NCI-H82 treated with DMSO at 0.1 percent for 48 hours (cell line): Measurements from ENCODE around the gene SLC1A1.
"Not testable (repeated sequence)": the region's sequence is repeated elsewhere in the genome, so short reads cannot be mapped to it uniquely, and the experiment has no call there.

ENCODE experiments used
- DNase-seq: peaks from one replicate; lab custom pipeline; 2025; ENCODE audit not compliant: unreplicated experiment; lab: John Stamatoyannopoulos, UW

Gene SLC1A1

GRCh38 chr9:4540425-4540824 lies 50.2 kb downstream of the SLC1A1 start:
- DNase-seq: no peak

GRCh38 chr9:4541281-4541680 lies 51.0 kb downstream of the SLC1A1 start:
- DNase-seq: no peak

DNA sequence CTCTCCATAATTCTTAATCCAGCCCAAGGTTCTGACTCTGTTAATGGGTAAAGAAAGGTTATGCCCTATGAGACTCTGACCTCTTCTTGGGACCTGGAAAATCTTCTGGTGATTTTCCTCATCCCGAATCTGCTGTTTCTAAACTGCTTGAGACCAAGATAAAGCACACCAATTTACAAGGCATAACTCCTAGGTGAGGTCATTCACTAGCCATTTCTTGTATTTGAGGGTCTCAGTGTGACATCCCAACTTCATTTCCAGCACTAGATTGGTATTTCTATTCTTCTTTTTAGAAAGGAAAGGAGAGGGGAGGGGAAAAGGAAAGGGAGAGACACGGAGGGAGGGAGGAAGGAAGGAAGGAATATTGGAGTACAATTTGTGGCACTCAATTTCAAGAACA lies 51.6 kb downstream of the SLC1A1 start:
- no peak for DNase-seq

DNA sequence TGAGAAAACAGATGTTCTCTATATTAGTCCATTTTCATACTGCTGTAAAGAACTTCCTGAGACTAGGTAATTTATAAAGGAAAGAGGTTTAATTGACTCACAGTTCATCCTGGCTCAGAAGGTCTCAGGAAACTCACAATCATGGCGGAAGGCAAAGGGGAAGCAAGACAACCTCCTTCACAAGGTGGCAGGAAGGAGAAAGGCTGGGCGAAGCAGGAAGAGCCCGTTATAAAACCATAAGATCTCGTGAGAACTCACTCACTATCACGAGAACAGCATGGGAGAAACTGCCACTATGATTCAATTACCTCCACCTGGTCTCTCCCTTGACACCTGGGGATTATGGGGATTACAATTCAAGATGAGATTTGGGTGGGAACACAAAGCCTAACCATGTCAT lies 54.4 kb downstream of the SLC1A1 start:
- not testable (repeated sequence) for DNase-seq

DNA sequence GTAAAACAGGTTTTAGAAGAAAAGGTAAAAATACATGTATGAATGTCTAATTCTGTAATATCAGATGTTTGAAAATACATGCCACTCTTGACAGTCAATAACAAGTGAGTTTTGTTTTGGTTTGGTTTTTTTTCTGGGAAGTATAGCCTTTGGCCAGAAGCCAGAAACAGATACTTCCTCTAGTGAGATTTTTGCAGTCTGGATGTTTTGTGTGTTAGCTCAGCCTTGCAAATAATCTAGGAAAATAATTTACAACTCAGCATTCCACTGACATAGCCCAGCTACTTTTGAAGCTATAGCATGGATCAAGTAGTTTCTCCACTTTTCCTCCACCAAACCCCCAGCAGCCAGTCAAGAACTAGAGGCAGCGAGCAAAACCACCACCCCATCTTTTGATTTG lies 56.7 kb downstream of the SLC1A1 start:
- DNase-seq: no peak

- DNase-seq: no peak
Observed at GRCh38 chr9:4548811-4549725, 58.8 kb downstream of the SLC1A1 start.

DNA sequence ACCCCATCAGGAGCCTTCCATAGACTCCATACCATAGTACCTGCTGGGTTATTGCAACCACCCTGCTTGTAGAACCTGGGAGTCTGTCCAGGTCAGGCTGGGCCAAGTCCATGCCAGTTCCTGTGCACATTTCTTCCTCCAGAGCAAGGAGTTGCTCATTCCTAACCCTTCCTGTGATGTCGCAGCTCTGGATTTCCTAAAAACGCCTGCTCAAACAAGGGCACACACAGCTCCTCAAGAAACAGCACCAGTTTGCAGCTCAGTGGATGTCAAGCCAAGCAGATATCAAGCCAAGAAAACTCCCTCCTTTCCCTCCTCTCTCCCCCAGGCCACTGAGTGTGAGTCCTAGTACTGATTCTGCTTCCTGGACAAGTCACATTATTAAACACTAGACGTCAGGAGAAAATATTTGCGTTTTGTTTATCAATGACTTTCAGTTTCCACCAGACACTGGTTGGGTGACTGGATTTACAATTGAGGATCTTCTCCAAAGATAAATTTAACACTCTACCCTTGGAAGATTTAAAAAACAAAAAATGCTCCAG lies 59.6 kb downstream of the SLC1A1 start:
- no peak for DNase-seq

- no peak for DNase-seq
Observed at GRCh38 chr9:4550777-4551484, 60.7 kb downstream of the SLC1A1 start.

GRCh38 chr9:4553951-4554381 lies 63.7 kb downstream of the SLC1A1 start:
- no peak for DNase-seq

DNA sequence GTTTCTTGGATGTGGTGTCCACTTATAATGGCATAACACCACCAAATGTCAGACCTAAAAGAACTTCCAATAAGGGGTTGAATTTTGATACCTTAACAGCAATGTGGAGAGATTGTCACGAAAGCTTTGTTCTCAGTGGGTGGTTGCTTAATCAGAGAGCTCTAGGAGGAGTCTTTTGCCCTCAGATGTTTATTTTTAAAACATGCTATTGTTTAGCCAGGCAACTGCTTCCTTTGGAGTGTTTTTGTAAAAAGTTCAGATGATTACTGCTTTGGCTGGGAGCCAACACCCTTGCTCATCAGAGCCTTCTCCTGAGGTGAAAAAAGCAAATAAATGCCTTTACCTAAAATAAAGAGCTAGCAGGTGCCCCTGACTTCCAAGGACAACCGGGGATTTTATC lies 65.0 kb downstream of the SLC1A1 start:
- DNase-seq: no peak

DNA sequence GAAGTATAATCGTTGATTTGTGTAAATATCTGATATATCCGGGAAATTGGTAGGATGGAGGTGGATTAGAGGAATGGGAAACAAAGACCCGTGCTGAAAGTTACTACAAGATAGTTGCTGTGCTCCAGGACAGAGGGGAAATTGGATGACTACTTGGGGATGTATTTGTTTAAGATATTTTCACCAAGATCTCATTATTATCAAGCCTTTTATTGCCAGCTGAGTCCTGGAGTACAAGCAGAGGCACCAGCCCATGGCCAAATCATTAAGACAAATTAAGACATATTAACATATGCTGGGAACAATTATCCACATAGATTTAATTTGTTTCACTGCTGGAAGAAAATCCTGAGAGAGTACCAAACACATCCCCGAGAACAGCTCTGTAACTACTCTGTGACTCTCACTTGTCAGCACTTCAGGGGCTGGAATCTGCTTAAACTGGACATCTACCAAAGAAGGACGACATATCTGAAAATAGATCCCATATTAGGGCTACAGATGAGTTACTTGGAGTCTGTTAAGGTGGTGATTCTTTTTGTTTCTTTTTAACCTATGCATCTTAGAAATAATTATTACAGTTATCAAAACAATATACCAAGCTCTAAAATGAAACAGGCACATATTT lies 68.2 kb downstream of the SLC1A1 start:
- no peak for DNase-seq

GRCh38 chr9:4559261-4560182 lies 69.3 kb downstream of the SLC1A1 start:
- no peak for DNase-seq

- DNase-seq: no peak
Observed at GRCh38 chr9:4563105-4563504, 72.8 kb downstream of the SLC1A1 start.

- no peak for DNase-seq
Observed at GRCh38 chr9:4566806-4567205, 76.5 kb downstream of the SLC1A1 start.

GRCh38 chr9:4567601-4568000 lies 77.3 kb downstream of the SLC1A1 start:
- no peak for DNase-seq

DNA sequence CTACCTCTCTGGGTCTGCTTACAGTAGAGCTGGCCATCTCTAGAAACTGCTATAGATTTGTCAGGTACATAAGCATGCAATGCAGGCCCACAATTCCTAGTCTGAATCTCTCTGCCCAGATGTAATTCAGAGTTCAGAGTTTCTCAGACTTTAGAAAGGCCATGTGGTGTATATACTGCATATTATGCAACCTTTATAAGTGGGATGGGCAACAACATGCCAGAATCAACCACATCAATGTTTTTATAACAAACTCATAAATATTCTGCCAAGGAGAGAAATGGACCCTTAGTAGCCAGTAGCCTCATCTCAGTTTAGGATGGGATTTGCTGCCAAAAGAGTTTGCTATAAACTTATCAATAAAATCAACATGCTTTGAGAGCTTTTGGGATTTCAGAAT lies 78.8 kb downstream of the SLC1A1 start:
- no peak for DNase-seq

DNA sequence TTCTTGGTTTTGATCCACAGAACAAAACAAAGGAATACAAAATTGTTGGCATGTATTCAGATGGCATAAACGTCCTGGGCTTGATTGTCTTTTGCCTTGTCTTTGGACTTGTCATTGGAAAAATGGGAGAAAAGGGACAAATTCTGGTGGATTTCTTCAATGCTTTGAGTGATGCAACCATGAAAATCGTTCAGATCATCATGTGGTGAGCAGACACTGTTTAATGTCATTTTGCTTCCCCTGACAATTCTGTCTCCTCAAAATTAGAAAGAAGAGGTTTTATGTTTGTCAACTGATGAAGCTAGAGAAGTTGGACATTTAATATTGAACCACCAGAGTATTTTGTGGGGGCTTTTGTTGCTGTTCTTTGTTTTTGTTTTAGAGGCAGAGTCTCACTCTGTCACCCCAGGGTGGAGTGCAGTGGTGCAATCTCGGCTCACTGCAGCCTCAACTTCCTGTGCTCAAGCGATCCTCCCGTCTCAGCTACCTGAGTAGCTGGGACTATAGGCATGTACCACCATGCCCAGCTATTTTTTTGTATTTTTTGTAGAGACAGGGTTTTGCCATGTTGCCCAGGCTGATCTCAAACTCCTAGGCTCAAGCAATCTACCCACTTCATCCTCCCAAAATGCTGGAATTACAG lies 82.0 kb downstream of the SLC1A1 start:
- no peak for DNase-seq

DNA sequence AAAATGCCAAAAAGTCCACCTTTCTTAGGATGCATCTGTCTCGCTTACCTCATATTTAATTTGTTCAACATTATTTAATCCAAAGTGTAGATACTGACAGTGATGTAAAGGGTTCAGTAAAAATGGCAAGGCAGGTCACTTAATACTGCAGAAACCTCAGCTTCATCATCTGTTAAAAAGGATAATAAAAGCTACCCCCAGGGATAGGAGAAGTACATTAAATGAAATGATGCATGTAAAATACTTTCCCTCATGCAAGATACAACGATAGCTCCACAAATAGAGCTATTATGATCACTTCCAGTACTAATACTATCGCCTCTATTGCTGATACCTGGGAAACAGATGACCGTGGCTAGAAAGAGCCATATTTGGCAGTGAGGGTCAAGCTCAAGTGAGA lies 82.9 kb downstream of the SLC1A1 start:
- DNase-seq: no peak

DNA sequence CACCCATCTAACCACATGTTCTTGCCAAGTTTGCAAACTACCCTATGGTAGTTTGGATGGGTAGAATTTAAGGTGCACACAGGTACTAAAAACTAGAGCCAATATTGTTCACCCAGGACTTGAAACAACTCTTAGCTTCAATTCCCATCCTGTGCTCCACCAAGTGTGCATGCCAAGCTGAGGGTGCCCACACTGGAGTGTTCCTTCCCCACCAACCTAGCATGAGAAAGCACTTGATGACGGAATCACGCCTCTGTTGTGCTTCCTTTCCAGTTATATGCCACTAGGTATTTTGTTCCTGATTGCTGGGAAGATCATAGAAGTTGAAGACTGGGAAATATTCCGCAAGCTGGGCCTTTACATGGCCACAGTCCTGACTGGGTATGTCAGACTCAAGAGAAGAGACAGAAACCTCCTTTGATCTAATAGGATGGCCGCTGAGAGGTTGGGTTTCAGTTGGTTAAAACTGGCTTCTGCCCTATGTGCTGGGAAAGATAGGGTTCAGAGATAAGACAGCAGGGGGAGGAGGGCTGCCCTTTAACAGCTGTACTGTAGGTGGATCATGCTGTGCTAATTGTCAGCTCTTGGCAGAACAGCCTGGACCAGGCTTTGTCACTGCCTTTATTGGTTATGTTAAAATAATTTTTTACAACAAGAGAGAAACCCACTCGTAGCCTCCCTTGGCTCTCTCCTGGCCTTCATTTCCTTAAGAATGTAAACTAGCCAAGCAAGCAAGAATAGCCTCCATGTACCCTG lies 83.5 kb downstream of the SLC1A1 start:
- no peak for DNase-seq
